ENCODE results near the gene FIGLA.

GRCh38 chr2:70743677-70744076 lies 46.8 kb downstream of the FIGLA start:
- TF ChIP-seq ZNF274 (IDR thresholded peaks at IDR 0.05; ENCODE audit: low read depth, low read length): no peak
- no peak for TF ChIP-seq YY1 (IDR thresholded peaks at IDR 0.05; ENCODE audit: insufficient read depth, insufficient read length)
- no peak for TF ChIP-seq SUZ12 (IDR thresholded peaks at IDR 0.05; ENCODE audit: extremely low read depth, insufficient read depth, insufficient read length)
